IPS DF 4.7 (cell line): ENCODE measurements around the gene ATP6AP1.
"Not testable (repeated sequence)": the region's sequence is repeated elsewhere in the genome, so short reads cannot be mapped to it uniquely, and the experiment has no call there.

ENCODE experiments used
- DNase-seq: peaks from one replicate; pipeline ENCODE4 v3.0.0-alpha.2; 2013; ENCODE audit warnings: low spot score; ENCODE audit errors: extremely low read depth

Gene ATP6AP1, protein sequence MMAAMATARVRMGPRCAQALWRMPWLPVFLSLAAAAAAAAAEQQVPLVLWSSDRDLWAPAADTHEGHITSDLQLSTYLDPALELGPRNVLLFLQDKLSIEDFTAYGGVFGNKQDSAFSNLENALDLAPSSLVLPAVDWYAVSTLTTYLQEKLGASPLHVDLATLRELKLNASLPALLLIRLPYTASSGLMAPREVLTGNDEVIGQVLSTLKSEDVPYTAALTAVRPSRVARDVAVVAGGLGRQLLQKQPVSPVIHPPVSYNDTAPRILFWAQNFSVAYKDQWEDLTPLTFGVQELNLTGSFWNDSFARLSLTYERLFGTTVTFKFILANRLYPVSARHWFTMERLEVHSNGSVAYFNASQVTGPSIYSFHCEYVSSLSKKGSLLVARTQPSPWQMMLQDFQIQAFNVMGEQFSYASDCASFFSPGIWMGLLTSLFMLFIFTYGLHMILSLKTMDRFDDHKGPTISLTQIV

GRCh38 chrX:154428176-154429171 lies at the start of gene ATP6AP1:
Gene ATP6AP1 (plus strand): TSS chrX:154428677. CDS start chrX:154428693, 16 bp downstream.
- no peak for DNase-seq

- no peak for DNase-seq
Observed at GRCh38 chrX:154378799-154379568, 49.5 kb upstream of the ATP6AP1 start, which contains the start of gene EMD. Gene EMD (plus strand): TSS chrX:154379295. CDS start chrX:154379485, 190 bp downstream.

DNA sequence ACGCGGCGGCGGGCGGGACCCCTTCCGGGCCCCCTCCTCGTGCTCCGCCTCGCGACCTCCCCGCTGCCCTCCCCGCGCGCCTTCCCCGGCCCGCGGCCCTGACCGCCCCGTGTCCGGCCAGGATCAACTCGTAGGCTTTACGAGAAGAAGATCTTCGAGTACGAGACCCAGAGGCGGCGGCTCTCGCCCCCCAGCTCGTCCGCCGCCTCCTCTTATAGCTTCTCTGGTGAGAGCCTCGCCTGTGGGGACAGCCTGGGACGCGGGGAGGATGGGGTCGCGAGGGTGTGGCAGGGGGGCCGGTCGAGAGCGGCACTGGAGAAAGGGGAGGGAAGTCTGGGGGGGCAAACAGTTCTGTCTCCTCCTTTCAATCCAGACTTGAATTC lies 48.9 kb upstream of the ATP6AP1 start:
- DNase-seq = no peak

- DNase-seq = no peak
Observed at GRCh38 chrX:154380153-154380552, 48.3 kb upstream of the ATP6AP1 start.

GRCh38 chrX:154380787-154381186 lies 47.7 kb upstream of the ATP6AP1 start:
- DNase-seq = no peak

GRCh38 chrX:154381271-154381670 lies 47.2 kb upstream of the ATP6AP1 start:
- no peak for DNase-seq

- no peak for DNase-seq
Observed at GRCh38 chrX:154382483-154383069, 45.9 kb upstream of the ATP6AP1 start.

- DNase-seq = no peak
Observed at GRCh38 chrX:154383359-154384283, 44.9 kb upstream of the ATP6AP1 start.

GRCh38 chrX:154384284-154384892 lies 44.1 kb upstream of the ATP6AP1 start:
- DNase-seq = no peak

GRCh38 chrX:154388094-154388493 lies 40.4 kb upstream of the ATP6AP1 start:
- DNase-seq = not testable (repeated sequence)

- DNase-seq = not testable (repeated sequence)
Observed at GRCh38 chrX:154388649-154389048, 39.8 kb upstream of the ATP6AP1 start.

DNA sequence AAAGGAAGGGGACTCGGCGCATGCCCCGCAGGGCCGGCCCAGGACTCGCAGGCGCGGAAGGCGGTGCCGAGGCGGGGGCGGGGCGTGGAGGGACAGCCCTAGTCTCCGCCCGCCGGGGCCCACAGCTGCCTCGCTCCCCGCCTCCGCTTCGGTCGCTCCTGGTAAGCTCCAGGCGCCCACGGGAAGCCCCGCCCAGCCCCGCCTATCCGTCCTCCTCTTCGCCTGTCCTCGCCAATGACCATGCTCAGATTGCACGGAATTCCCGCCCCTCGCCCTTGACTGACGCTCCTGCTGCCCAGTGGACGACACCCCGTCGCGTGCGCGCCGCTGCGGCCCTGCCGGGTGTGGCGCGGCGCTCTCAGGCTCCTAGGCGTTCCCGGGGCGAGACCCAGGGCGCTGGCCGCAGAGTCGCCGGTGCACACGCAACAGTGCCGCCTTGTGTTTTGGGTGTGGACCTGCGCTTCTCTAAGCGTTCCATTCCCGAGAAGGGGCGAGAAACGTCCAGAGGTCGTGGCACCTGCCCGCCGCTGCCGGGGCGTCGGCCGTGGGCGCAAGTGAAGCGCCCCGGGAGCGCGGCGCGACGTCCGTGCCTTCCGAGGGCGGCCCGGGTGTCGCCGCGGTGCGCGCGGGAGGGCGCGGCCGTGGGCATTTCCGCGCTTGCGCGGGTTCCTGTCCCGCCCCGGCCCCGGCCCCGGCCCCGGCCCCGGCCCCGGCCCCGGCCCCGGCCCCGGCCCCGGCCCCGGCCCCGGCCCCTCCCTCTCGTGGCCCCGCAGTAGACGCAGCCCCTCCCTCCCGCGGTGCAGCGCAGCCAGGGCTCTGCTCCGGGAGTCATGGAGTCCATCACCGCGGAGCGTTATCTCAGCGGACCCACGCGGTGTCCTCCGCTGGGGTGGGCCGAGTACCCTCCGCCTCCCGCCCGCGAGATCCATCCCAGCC lies 38.4 kb upstream of the ATP6AP1 start:
- DNase-seq = not testable (repeated sequence)

GRCh38 chrX:154396363-154396762 lies 32.1 kb upstream of the ATP6AP1 start:
- DNase-seq = not testable (repeated sequence)

- DNase-seq = no peak
Observed at GRCh38 chrX:154396973-154397887, 31.2 kb upstream of the ATP6AP1 start.

- DNase-seq = no peak
Observed at GRCh38 chrX:154397888-154398667, 30.4 kb upstream of the ATP6AP1 start, which contains the start of gene RPL10. Gene RPL10 (plus strand): TSS chrX:154398377. CDS start chrX:154398520, 143 bp downstream.
